Endodermal cell (in vitro differentiated cells): Measurements from ENCODE around the gene CAMTA1. TPM values are rescaled to one million over a fixed set of nuclear protein-coding genes. Genes with fewer than 3 reads are reported as not detected.
A peak's percentile ranks its signal among the peaks of the same experiment; 100 is the strongest.

Experiments used
- DNase-seq: peaks from one replicate; pipeline ENCODE4 v3.0.0-alpha.2; 2017
- H3K27ac ChIP-seq: 2 replicates; pipeline ENCODE4 v1.5.1; 2013; ENCODE audit warnings: mild to moderate bottlenecking, low read depth, low read length, moderate library complexity
- H3K27me3 ChIP-seq: 2 replicates; pipeline ENCODE4 v1.6.1; 2013; ENCODE audit warnings: mild to moderate bottlenecking, low read length, moderate library complexity; ENCODE audit not compliant: insufficient read depth, control insufficient read depth, poor library complexity, severe bottlenecking
- H3K36me3 ChIP-seq: 2 replicates; pipeline ENCODE4 v1.7.0; 2013; ENCODE audit warnings: mild to moderate bottlenecking, low read length, moderate library complexity; ENCODE audit not compliant: control insufficient read depth, insufficient read depth
- H3K4me1 ChIP-seq: one replicate; pipeline ENCODE4 v1.7.0; 2013; ENCODE audit warnings: low read length; ENCODE audit not compliant: control insufficient read depth, insufficient read depth
- H3K4me3 ChIP-seq: 2 replicates; pipeline ENCODE4 v1.5.1; 2013; ENCODE audit warnings: mild to moderate bottlenecking, low read length, moderate library complexity
- H3K9ac ChIP-seq: 2 replicates; pipeline ENCODE4 v1.6.1; 2013; ENCODE audit warnings: mild to moderate bottlenecking, low read length, moderate library complexity; ENCODE audit not compliant: poor library complexity, severe bottlenecking; ENCODE audit errors: extremely low read depth
- H3K9me3 ChIP-seq: 2 replicates; pipeline ENCODE4 v1.6.1; 2013; ENCODE audit warnings: mild to moderate bottlenecking, low read length, moderate library complexity; ENCODE audit not compliant: control insufficient read depth
- H3K27ac Mint-ChIP-seq: 2 replicates; pipeline ENCODE4 v1.8.0; 2020; ENCODE audit warnings: mixed read lengths
- H3K27me3 Mint-ChIP-seq: 2 replicates; pipeline ENCODE4 v1.8.0; 2021; ENCODE audit warnings: mild to moderate bottlenecking, mixed read lengths; ENCODE audit not compliant: insufficient read depth
- H3K36me3 Mint-ChIP-seq: 2 replicates; pipeline ENCODE4 v1.8.0; 2020; ENCODE audit warnings: low read depth, mixed read lengths
- H3K4me1 Mint-ChIP-seq: 2 replicates; pipeline ENCODE4 v1.8.0; 2020; ENCODE audit warnings: mixed read lengths
- H3K4me3 Mint-ChIP-seq: 2 replicates; pipeline ENCODE4 v1.8.0; 2020; ENCODE audit warnings: mild to moderate bottlenecking, moderate library complexity, mixed read lengths
- H3K9me3 Mint-ChIP-seq: 2 replicates; pipeline ENCODE4 v1.8.0; 2020; ENCODE audit warnings: mild to moderate bottlenecking, mixed read lengths
- WGBS, 2 experiments: methylation state at CpG; one replicate each; pipeline versions ENCODE4 v1.1.5 to v1.1.7; 2013; ENCODE audit warnings: missing lambda C conversion rate in 2 of 2, mixed read lengths in 1 of 2; ENCODE audit not compliant: insufficient coverage in 1 of 2, insufficient read length in 1 of 2; 5-methylcytosine and 5-hydroxymethylcytosine counted together
- total RNA-seq, 2 donors: library from RNA; stranded (reverse); fragmentation: NEBNext Ultra II Directional in 1 of 2; extraction: Animal tissue kit (Norgen Biotek cat#: 25700) in 1 of 2; gene quantifications; 2 replicates in 1 of 2; 3 replicates in 1 of 2; pipeline ENCODE4 v1.2.1, GENCODE V29; 2021
- TF ChIP-seq, protein P1 (sequence below): fragments of 200-600 bp; sonication (generic); conservative IDR thresholded peaks from 2 replicates; pipeline ENCODE4 v1.5.0; 2021; ENCODE audit warnings: antibody characterized with exemption, mild to moderate bottlenecking

Gene CAMTA1
- total RNA-seq, 2 donors from 2014 or later: 123 to 137 TPM

DNA sequence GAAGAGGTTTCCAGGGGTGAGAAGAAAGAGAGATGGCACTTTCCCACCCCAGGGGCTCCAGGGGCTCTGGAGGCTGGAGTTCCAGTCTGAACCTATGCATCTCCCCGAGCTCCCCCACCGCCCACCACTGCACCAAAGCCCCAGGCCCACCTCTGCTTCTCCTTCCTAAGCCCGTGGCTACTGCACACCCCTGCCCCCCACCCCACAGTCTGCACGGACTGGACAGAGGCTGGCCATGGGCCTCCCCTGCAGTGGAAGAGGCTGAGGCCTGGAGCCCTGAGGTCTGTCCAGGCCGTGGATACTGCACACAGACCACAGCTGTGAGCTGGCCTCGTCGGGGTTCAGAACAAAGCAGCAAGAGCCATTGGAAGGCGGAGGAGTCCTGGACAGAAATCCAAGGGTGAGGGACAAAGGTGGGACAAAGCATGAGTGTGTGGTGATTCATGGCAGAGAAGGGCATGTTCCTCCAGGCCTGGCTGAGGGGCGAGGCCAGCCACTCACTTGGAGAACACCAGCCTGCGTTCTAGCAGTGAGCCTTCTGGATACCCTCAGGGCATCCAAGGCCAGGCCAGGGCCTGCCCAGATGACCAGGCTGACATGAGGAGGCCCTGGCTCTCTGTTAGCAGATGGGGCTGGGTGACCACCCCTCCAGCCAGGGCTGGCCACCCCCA lies 741.1 kb downstream of the CAMTA1 start:
- Mint-ChIP-seq H3K4me1 (no peaks in the 10 kb centered on the region), H3K27me3 (no peaks in the 10 kb centered on the region), H3K27ac (no peak overlapping the region), H3K4me3 (no peak overlapping the region), H3K9me3 (no peaks in the 10 kb centered on the region), H3K36me3 (no peaks in the 10 kb centered on the region)
- Histone ChIP-seq H3K4me3 (no peak overlapping the region), H3K9me3 (no peaks in the 10 kb centered on the region), H3K4me1 (no peaks in the 10 kb centered on the region), H3K9ac (no peak overlapping the region), H3K27me3 (no peaks in the 10 kb centered on the region), H3K27ac (no peak overlapping the region), H3K36me3 (no peaks in the 10 kb centered on the region)
- TF ChIP-seq, protein P1, sequence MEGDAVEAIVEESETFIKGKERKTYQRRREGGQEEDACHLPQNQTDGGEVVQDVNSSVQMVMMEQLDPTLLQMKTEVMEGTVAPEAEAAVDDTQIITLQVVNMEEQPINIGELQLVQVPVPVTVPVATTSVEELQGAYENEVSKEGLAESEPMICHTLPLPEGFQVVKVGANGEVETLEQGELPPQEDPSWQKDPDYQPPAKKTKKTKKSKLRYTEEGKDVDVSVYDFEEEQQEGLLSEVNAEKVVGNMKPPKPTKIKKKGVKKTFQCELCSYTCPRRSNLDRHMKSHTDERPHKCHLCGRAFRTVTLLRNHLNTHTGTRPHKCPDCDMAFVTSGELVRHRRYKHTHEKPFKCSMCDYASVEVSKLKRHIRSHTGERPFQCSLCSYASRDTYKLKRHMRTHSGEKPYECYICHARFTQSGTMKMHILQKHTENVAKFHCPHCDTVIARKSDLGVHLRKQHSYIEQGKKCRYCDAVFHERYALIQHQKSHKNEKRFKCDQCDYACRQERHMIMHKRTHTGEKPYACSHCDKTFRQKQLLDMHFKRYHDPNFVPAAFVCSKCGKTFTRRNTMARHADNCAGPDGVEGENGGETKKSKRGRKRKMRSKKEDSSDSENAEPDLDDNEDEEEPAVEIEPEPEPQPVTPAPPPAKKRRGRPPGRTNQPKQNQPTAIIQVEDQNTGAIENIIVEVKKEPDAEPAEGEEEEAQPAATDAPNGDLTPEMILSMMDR: no peak
- no peak for DNase-seq
- WGBS, 2 experiments: 71 to 87% methylated on average over 6 to 10 of the region's 10 CpGs

DNA sequence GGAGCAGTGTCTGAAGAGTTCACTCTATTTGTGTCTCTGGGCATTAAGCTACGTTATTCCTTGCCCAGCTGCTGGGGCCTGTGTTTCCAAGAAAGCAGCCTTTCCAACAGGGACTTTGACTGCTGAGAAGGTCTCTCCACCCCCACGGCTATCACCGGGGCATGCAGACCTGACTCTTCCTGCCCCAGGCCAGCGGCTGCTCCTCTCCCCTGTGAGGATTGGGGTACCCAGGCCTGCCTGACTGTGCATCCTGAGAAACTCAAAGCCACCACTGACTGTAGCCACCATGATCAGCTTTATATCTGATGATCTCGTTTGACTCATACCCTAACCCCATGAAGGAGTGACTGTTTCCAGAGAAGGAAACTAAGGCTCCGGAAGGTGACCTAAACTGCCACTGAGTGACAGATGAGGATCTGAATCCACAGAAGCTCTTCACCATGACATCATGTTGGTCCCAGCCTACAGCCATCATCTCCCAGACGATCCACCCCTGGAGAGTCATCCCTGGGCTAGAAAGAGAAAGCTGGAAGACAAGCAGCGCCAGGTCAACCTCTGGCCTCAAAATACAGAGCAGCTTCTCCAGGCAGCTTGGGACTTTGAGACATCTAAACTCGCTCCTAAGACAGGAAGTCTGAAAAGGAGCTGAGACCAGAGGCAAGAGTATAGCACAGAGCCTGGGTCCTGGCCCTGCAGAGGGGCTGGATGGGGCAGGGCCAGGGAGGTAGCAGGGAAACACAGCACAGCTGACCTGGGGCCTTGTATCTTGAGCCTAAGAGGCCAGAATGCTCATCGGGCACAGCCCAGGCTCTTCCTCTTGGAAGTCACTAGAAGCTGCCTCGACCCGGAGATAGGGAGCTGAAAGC lies 741.8 kb downstream of the CAMTA1 start:
- 88 to 97% methylated on average over 11 to 12 of the region's 12 CpGs for WGBS, 2 experiments
- Mint-ChIP-seq H3K9me3 (no peaks in the 10 kb centered on the region), H3K27ac (no peak overlapping the region), H3K27me3 (no peaks in the 10 kb centered on the region), H3K4me3 (no peak overlapping the region), H3K36me3 (no peaks in the 10 kb centered on the region), H3K4me1 (no peaks in the 10 kb centered on the region)
- no peaks in the 10 kb centered on the region for H3K4me1 ChIP-seq
- no peak overlapping the region for H3K4me3 ChIP-seq
- H3K27ac ChIP-seq: no peak overlapping the region
- DNase-seq: peak; percentile 38
- no peaks in the 10 kb centered on the region for H3K27me3 ChIP-seq
- no peaks in the 10 kb centered on the region for H3K9me3 ChIP-seq
- H3K9ac ChIP-seq: no peak overlapping the region
- TF ChIP-seq, protein P1: no peak
- H3K36me3 ChIP-seq: no peaks in the 10 kb centered on the region

DNA sequence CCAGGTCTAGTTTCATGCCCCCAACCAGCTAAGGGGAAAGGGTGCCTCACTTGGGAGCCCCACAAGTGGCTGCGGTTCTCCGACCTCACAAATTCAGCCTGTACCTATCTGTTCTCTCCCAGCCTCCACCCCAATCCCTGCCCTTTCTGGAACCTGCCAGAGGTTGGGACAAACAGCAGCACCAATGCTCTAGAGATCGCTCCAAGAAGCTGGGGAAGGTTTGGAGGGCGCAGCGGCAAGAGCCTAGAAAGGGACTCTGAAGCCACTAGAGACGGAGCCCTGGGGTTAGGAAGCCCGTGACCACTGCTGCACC lies 742.4 kb downstream of the CAMTA1 start:
- DNase-seq: peak; percentile 44
- H3K27me3 ChIP-seq: no peaks in the 10 kb centered on the region
- Mint-ChIP-seq H3K4me1 (no peaks in the 10 kb centered on the region), H3K36me3 (no peaks in the 10 kb centered on the region), H3K9me3 (no peaks in the 10 kb centered on the region), H3K27me3 (no peaks in the 10 kb centered on the region), H3K27ac (no peak overlapping the region), H3K4me3 (no peak overlapping the region)
- TF ChIP-seq, protein P1: no peak
- H3K4me3 ChIP-seq: no peak overlapping the region
- no peak overlapping the region for H3K27ac ChIP-seq
- 91 to 95% methylated on average over 7 of the region's 7 CpGs for WGBS, 2 experiments
- H3K9me3 ChIP-seq: no peaks in the 10 kb centered on the region
- H3K36me3 ChIP-seq: no peaks in the 10 kb centered on the region
- H3K4me1 ChIP-seq: no peaks in the 10 kb centered on the region
- no peak overlapping the region for H3K9ac ChIP-seq
